Spleen (tissue), 7 donors: Measurements from ENCODE around the gene CEP170.

Source experiments
- CTCF ChIP-seq, 11 experiments: fragments of 200-600 bp in 7 of 11; fragments of 450-650 bp in 4 of 11; sonication (generic) in 4 of 11; IDR thresholded peaks in 8 of 11; conservative IDR thresholded peaks in 3 of 11; 1 replicate in 7 of 11; 2 replicates in 4 of 11; pipeline versions ENCODE4 v1.4.0 to v1.8.0; 2016 to 2021; ENCODE audit warnings: antibody characterized with exemption in 11 of 11, inconsistent platforms in 4 of 11, mild to moderate bottlenecking in 1 of 11
- POLR2A ChIP-seq, 3 donors: fragments of 450-650 bp; IDR thresholded peaks; one replicate each; pipeline ENCODE4 v1.5.1; 2017; ENCODE audit warnings: antibody characterized with exemption in 3 of 3, mild to moderate bottlenecking in 1 of 3
- POLR2AphosphoS5 ChIP-seq, 3 donors: sonication (generic); formaldehyde crosslinking; IDR thresholded peaks; one replicate each; pipeline ENCODE4 v1.5.1; 2017; ENCODE audit warnings: antibody characterized with exemption in 3 of 3
- donor health status: DM: no; HTN: no; CAD: no; lungs with moderate emphysema.
- donor health status: DM: no; HTN: no; CAD: no.
- donor health status: DM: no; HTN: no; CAD: no.

- no peak for TF ChIP-seq POLR2AphosphoS5 (IDR thresholded peaks at IDR 0.05)
- TF ChIP-seq POLR2A (IDR thresholded peaks at IDR 0.05): no peak
- TF ChIP-seq CTCF (IDR thresholded peaks at IDR 0.05 in 8 of 11, conservative IDR thresholded peaks at IDR 0.05 in 3 of 11): no peak
Observed at GRCh38 chr1:243249214-243249613, 5.9 kb downstream of the CEP170 start.
